Breast epithelium (tissue), 4 donors: ENCODE measurements around the gene TIAM2. TPM values are rescaled to one million over a fixed set of nuclear protein-coding genes. Genes with fewer than 3 reads are reported as not detected.

Source experiments
- DNase-seq, 2 donors: peaks; one replicate each; pipeline ENCODE4 v3.0.0-alpha.2; 2019; ENCODE audit warnings: low spot score in 2 of 2
- H3K27ac ChIP-seq, 2 donors: fragments of 200-600 bp; sonication (generic) in 1 of 2; one replicate each; pipeline ENCODE4 v1.5.1; 2016 to 2019; ENCODE audit warnings: mild to moderate bottlenecking in 1 of 2
- H3K27me3 ChIP-seq, 2 donors: fragments of 200-600 bp; sonication (generic) in 1 of 2; one replicate each; pipeline versions ENCODE4 v1.5.1 to v1.6.0; 2017 to 2019; ENCODE audit warnings: control low read depth in 1 of 2, mild to moderate bottlenecking in 1 of 2
- H3K36me3 ChIP-seq: fragments of 200-600 bp; one replicate; pipeline ENCODE4 v1.5.1; 2019
- H3K4me1 ChIP-seq, 2 donors: fragments of 200-600 bp; sonication (generic); one replicate each; pipeline ENCODE4 v1.5.1; 2016 to 2019; ENCODE audit warnings: control low read depth in 1 of 2
- H3K4me3 ChIP-seq, 3 donors: fragments of 200-600 bp; sonication (generic); 1 replicate in 2 of 3; 2 replicates in 1 of 3; pipeline ENCODE4 v1.5.1; 2016 to 2019; ENCODE audit warnings: mild to moderate bottlenecking in 3 of 3, moderate library complexity in 2 of 3
- H3K9me3 ChIP-seq, 2 donors: fragments of 200-600 bp; sonication (generic) in 1 of 2; one replicate each; pipeline ENCODE4 v1.5.1; 2016 to 2019; ENCODE audit warnings: control low read depth in 1 of 2
- POLR2A ChIP-seq: fragments of 450-650 bp; IDR thresholded peaks from one replicate; pipeline ENCODE4 v1.6.1; 2016; ENCODE audit warnings: antibody characterized with exemption, mild to moderate bottlenecking, moderate library complexity
- POLR2AphosphoS5 ChIP-seq, 3 donors: sonication (generic); formaldehyde crosslinking; IDR thresholded peaks; one replicate each; pipeline ENCODE4 v1.6.1; 2017; ENCODE audit warnings: antibody characterized with exemption in 3 of 3
- intact Hi-C: fragments of 100-400 bp; cut with DNase I; formaldehyde crosslinking; loops from one replicate; pipeline ENCODE4 v1.15.1; 2023; ENCODE audit warnings: low total_unique reads
- total RNA-seq, 3 donors: library from RNA; depleted of rRNA; stranded (reverse); fragments of >200 nt; gene quantifications; one replicate each; pipeline ENCODE4 v1.1.0, GENCODE V29; 2016
- TF ChIP-seq, protein P1 (sequence below), 3 donors: fragments of 450-650 bp; IDR thresholded peaks; one replicate each; pipeline ENCODE4 v1.5.1; 2016 to 2017; ENCODE audit warnings: antibody characterized with exemption in 3 of 3, mild to moderate bottlenecking in 3 of 3, moderate library complexity in 3 of 3

Gene TIAM2
- total RNA-seq, 3 donors from 2014 or later: 5.8 to 32.3 (median 12.8) TPM

DNA sequence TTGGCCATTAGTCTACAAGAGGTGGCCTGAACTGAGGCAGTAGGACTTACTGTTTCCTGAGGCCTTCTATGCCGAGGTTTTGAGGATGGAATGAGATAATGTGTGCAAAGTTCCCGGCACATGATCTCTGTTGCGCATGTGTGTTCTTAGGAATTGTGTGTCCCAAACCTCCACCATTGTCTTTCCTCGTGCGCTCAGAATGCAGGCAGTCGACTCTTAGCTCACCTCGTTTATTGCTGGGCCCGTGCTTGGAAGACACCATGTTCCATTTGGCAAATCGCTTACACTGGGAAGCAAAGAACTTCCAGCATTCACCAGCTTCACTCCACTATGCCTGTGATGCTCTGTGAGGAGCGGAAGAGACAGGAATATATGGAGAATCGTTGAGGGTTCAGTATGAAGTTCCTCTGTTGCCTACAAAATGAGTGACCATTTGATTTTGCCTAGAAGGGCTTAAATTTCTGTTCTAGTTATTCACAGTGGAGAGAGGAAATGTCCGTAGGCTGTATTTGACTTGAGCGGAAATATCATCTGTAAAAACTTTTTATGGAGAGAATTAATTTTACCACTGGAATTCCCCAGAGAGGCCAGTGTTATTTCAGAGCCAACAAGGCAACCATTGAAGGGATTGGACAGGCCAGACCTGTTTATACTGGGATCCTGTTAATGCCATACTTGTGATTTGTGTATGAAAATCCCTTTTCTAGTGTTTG is 193.0 kb downstream of the TIAM2 start:
- Histone ChIP-seq H3K9me3 (no peaks in the 10 kb centered on the region), H3K27ac (peak overlapping the region; percentile 60 to 76), H3K4me3 (no peak overlapping the region), H3K27me3 (no peaks in the 10 kb centered on the region), H3K36me3 (no peaks in the 10 kb centered on the region), H3K4me1 (peaks cover 0 to 5% of the 10 kb centered on the region in 2 donors)
- intact Hi-C loops: no loop called here
- no peak for DNase-seq
- TF ChIP-seq POLR2A (no peak), POLR2AphosphoS5 (IDR thresholded peaks at IDR 0.05) (no peak)
- TF ChIP-seq, protein P1, sequence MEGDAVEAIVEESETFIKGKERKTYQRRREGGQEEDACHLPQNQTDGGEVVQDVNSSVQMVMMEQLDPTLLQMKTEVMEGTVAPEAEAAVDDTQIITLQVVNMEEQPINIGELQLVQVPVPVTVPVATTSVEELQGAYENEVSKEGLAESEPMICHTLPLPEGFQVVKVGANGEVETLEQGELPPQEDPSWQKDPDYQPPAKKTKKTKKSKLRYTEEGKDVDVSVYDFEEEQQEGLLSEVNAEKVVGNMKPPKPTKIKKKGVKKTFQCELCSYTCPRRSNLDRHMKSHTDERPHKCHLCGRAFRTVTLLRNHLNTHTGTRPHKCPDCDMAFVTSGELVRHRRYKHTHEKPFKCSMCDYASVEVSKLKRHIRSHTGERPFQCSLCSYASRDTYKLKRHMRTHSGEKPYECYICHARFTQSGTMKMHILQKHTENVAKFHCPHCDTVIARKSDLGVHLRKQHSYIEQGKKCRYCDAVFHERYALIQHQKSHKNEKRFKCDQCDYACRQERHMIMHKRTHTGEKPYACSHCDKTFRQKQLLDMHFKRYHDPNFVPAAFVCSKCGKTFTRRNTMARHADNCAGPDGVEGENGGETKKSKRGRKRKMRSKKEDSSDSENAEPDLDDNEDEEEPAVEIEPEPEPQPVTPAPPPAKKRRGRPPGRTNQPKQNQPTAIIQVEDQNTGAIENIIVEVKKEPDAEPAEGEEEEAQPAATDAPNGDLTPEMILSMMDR (IDR thresholded peaks at IDR 0.05): no peak

DNA sequence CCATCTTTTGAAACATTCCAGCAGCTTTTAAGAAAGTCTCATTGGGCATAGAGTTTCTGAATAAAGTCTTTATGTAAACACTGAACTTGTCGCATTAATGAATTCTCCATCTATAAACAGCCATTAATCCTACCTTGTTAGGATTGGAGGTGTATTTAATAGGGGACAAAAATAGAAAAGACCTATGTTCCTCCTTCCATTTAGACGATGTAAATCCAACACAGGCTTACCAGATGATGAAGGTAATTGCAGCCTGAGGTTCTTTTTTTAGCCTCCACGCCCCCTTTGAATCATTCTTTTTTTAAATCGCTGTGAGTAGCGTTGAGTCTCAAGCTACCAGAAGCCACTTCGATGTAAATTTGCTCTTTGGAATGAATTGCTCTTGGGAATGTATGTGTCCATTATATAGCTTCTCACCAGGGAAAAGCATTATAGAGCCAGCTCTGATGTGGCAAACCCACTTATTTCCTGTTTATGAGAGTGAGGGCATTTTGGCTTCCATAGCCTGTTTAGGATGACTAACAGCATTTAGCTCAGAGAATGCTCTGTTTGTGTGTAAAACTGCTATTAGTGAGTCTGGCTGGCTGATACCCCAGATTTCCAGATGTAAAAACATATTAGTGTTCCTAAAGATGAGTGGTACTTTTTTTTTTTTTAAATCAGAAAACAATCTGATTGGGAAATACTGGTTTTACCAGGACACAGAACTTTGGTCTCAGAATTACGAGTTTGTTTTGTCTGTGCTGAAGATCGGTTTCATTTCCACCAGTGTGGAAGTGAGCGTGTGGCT is 193.8 kb downstream of the TIAM2 start:
- Histone ChIP-seq H3K36me3 (no peaks in the 10 kb centered on the region), H3K4me3 (peak overlapping the region in 2 of 3 donors; percentile 10 to 23), H3K27ac (peak overlapping the region; percentile 60 to 76), H3K9me3 (no peaks in the 10 kb centered on the region), H3K4me1 (peaks cover 0 to 5% of the 10 kb centered on the region in 2 donors), H3K27me3 (no peaks in the 10 kb centered on the region)
- intact Hi-C loops: no loop called here
- TF ChIP-seq, protein P1 (IDR thresholded peaks at IDR 0.05): no peak
- TF ChIP-seq POLR2AphosphoS5 (IDR thresholded peaks at IDR 0.05) (no peak), POLR2A (no peak)
- no peak for DNase-seq

DNA sequence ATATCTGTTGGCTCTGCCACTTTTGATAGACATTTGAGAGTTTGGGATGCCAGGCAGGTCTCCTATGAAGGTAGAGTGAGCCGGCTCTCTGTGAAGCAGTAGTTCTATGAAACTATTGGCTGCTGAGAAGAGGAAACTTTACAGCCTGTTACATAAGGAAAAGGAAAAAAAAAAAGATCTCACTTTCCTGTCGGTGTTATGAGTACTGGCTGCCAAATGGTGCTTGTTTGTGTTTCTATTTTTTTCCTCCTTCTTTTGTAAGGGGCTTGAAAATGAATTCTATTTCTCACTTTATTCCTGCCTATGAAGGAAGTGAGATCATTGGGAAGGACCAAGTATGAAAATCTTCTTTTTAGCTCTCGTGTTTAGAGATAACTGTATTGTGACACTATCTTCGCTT is 195.6 kb downstream of the TIAM2 start:
- Histone ChIP-seq H3K27ac (peak overlapping the region in 1 of 2 donors; percentile 76), H3K9me3 (no peaks in the 10 kb centered on the region), H3K27me3 (no peaks in the 10 kb centered on the region), H3K36me3 (no peaks in the 10 kb centered on the region), H3K4me1 (peaks cover 0 to 5% of the 10 kb centered on the region in 2 donors), H3K4me3 (no peak overlapping the region)
- TF ChIP-seq, protein P1 (IDR thresholded peaks at IDR 0.05): no peak
- TF ChIP-seq POLR2A (no peak), POLR2AphosphoS5 (IDR thresholded peaks at IDR 0.05) (no peak)
- intact Hi-C loops: no loop called here
- no peak for DNase-seq

DNA sequence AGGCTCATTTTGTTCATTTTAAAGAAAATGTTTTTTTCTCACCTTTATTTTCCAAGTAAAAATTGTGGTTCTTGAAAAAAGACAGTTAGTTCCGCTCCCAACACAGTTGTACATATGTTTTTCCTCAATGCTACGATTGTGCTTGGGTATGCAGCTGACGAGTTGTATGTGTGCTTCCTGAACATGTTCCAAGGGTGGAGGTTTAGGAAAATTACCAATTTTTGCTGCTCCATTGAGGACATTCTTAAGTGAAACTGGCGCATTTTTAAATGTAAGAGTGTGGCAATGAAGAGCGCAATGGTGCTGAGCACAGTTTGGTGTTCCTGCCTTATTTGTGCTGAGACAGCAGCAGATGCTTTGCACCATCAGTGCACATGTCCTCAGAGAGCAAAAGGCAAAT is 198.4 kb downstream of the TIAM2 start:
- no peak for TF ChIP-seq POLR2AphosphoS5 (IDR thresholded peaks at IDR 0.05)
- TF ChIP-seq POLR2A: no peak
- TF ChIP-seq, protein P1 (IDR thresholded peaks at IDR 0.05): no peak
- H3K36me3 ChIP-seq: no peaks in the 10 kb centered on the region
- H3K27me3 ChIP-seq: no peaks in the 10 kb centered on the region
- H3K9me3 ChIP-seq: no peaks in the 10 kb centered on the region
- DNase-seq: no peak
- H3K4me3 ChIP-seq: no peak overlapping the region
- H3K27ac ChIP-seq: no peak overlapping the region
- H3K4me1 ChIP-seq: peaks cover 0 to 5% of the 10 kb centered on the region in 2 donors
- intact Hi-C loops: no loop called here

DNA sequence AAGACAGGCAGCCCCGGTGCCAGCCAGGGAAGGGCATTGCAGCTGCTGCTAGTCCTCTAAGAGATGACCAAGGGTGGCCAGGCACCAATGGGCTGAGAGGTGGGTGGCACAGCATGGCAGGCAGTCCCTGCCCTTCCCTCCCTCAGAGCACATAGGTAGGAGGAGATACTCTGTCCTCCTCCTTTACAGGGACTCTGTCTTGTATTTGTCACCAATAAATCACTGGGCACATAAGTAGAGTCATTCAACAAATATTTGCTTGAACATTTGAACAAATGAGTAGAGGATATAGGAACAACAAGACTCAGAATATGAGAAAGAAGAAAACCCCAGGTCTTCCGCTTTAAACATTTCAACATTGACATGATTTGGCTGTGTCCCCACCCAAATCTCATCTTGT is 199.3 kb downstream of the TIAM2 start:
- Histone ChIP-seq H3K27ac (no peak overlapping the region), H3K27me3 (no peaks in the 10 kb centered on the region), H3K36me3 (no peaks in the 10 kb centered on the region), H3K9me3 (no peaks in the 10 kb centered on the region), H3K4me3 (no peak overlapping the region), H3K4me1 (peaks cover 0 to 5% of the 10 kb centered on the region in 2 donors)
- intact Hi-C loops: no loop called here
- TF ChIP-seq POLR2AphosphoS5 (IDR thresholded peaks at IDR 0.05) (no peak), POLR2A (no peak)
- TF ChIP-seq, protein P1 (IDR thresholded peaks at IDR 0.05): no peak
- DNase-seq: no peak
